Measurements from ENCODE around the gene UBE2D1.

GRCh38 chr10:58397830-58398229 lies 63.0 kb downstream of the UBE2D1 start:
- TF ChIP-seq CTCF (IDR thresholded peaks at IDR 0.05) (no peak), ZFX (IDR thresholded peaks at IDR 0.05; ENCODE audit: borderline replicate concordance) (no peak)

Data from 22Rv1 (cell line).